Esophagus (tissue), 2 donors: ENCODE results near the gene ZFP42. TPM values are rescaled to one million over a fixed set of nuclear protein-coding genes. Genes with fewer than 3 reads are reported as not detected.

Source experiments
- H3K27ac ChIP-seq, 2 donors: one replicate each; pipeline ENCODE4 v1.5.1; 2013; ENCODE audit warnings: low read depth in 2 of 2, mild to moderate bottlenecking in 2 of 2, inconsistent platforms in 1 of 2, low read length in 1 of 2, moderate library complexity in 1 of 2
- H3K27me3 ChIP-seq, 2 donors: one replicate each; pipeline ENCODE4 v1.6.1; 2013; ENCODE audit warnings: low read length in 2 of 2, control low read depth in 1 of 2, mild to moderate bottlenecking in 1 of 2; ENCODE audit not compliant: insufficient read depth in 2 of 2, control insufficient read depth in 1 of 2
- H3K36me3 ChIP-seq, 2 donors: one replicate each; pipeline ENCODE4 v1.6.1; 2013; ENCODE audit warnings: low read length in 1 of 2; ENCODE audit not compliant: control insufficient read depth in 2 of 2, insufficient read depth in 2 of 2
- H3K4me1 ChIP-seq, 2 donors: one replicate each; pipeline ENCODE4 v1.6.1; 2013; ENCODE audit warnings: low read length in 1 of 2; ENCODE audit not compliant: control insufficient read depth in 2 of 2, insufficient read depth in 2 of 2
- H3K4me3 ChIP-seq, 2 donors: one replicate each; pipeline ENCODE4 v1.5.1; 2013; ENCODE audit warnings: low read length in 2 of 2, mild to moderate bottlenecking in 2 of 2, low read depth in 1 of 2, moderate library complexity in 1 of 2
- H3K9me3 ChIP-seq, 2 donors: one replicate each; pipeline ENCODE4 v1.6.1; 2013; ENCODE audit warnings: mild to moderate bottlenecking in 2 of 2, low read depth in 1 of 2, low read length in 1 of 2, moderate library complexity in 1 of 2; ENCODE audit not compliant: control insufficient read depth in 2 of 2, insufficient read depth in 1 of 2
- WGBS, 2 donors: extraction: QIAGEN DNeasy Blood & Tissue Kit; methylation state at CpG; one replicate each; pipeline ENCODE4 v1.1.7; 2013; 5-methylcytosine and 5-hydroxymethylcytosine counted together
- polyA plus RNA-seq, 2 donors: library from polyadenylated mRNA; stranded (reverse); fragments of 200-250 nt; gene quantifications; one replicate each; pipeline ENCODE4 v1.2.3, GENCODE V29; 2013
- donor health status: healthy with polysubstance abuse.
- donor health status: Bipolar disorder and iron deficiency.

The ZFP42 gene
- under 1 TPM in 1 of 2 donors, not detected in 1; 0.01 TPM for polyA plus RNA-seq

- peaks cover 0 to 3% of the 10 kb centered on the region in 2 donors for H3K9me3 ChIP-seq
- H3K4me3 ChIP-seq, result no peak within 1 kb of the TSS
- H3K27me3 ChIP-seq, result no peaks in the 10 kb centered on the region
- H3K27ac ChIP-seq, result no peak within 1 kb of the TSS
- H3K4me1 ChIP-seq, result no peaks in the 10 kb centered on the region
- 19 to 23% methylated on average over 58 of the region's 58 CpGs for whole genome bisulfite sequencing, 2 donors
- H3K36me3 ChIP-seq, result no peaks in the 10 kb centered on the region
Observed at GRCh38 chr4:187995322-187996207, at the start of gene ZFP42. ZFP42 (plus strand) TSS chr4:187995771; CDS start chr4:188002808, 7,037 bp downstream.

- H3K27ac ChIP-seq, result no peak overlapping the region
- no peaks in the 10 kb centered on the region for H3K4me1 ChIP-seq
- no peak overlapping the region for H3K4me3 ChIP-seq
- no peaks in the 10 kb centered on the region for H3K27me3 ChIP-seq
- no peaks in the 10 kb centered on the region for H3K9me3 ChIP-seq
- no peaks in the 10 kb centered on the region for H3K36me3 ChIP-seq
- 83 to 88% methylated on average over 2 of the region's 2 CpGs for WGBS, 2 donors
Observed at GRCh38 chr4:187961171-187961570, 34.4 kb upstream of the ZFP42 start.

GRCh38 chr4:187961961-187962360 lies 33.6 kb upstream of the ZFP42 start:
- H3K4me1 ChIP-seq, result no peaks in the 10 kb centered on the region
- no peaks in the 10 kb centered on the region for H3K36me3 ChIP-seq
- H3K9me3 ChIP-seq, result no peaks in the 10 kb centered on the region
- no peak overlapping the region for H3K4me3 ChIP-seq
- no peaks in the 10 kb centered on the region for H3K27me3 ChIP-seq
- 49 to 59% methylated on average over 2 of the region's 2 CpGs for WGBS, 2 donors
- H3K27ac ChIP-seq, result no peak overlapping the region

GRCh38 chr4:187962926-187963325 lies 32.6 kb upstream of the ZFP42 start:
- no peak overlapping the region for H3K27ac ChIP-seq
- no peak overlapping the region for H3K4me3 ChIP-seq
- H3K27me3 ChIP-seq, result no peaks in the 10 kb centered on the region
- H3K36me3 ChIP-seq, result no peaks in the 10 kb centered on the region
- WGBS, 2 donors, result 27 to 32% methylated on average over 3 of the region's 3 CpGs
- no peaks in the 10 kb centered on the region for H3K4me1 ChIP-seq
- no peaks in the 10 kb centered on the region for H3K9me3 ChIP-seq

GRCh38 chr4:187965726-187966125 lies 29.8 kb upstream of the ZFP42 start:
- Histone ChIP-seq H3K36me3 (no peaks in the 10 kb centered on the region), H3K27me3 (no peaks in the 10 kb centered on the region), H3K9me3 (no peaks in the 10 kb centered on the region), H3K4me3 (no peak overlapping the region), H3K4me1 (no peaks in the 10 kb centered on the region), H3K27ac (no peak overlapping the region)
- WGBS, 2 donors, result 84 to 91% methylated on average over 8 of the region's 8 CpGs

GRCh38 chr4:187972135-187972534 lies 23.4 kb upstream of the ZFP42 start:
- 71 to 86% methylated on average over 2 to 5 of the region's 5 CpGs for WGBS, 2 donors
- Histone ChIP-seq H3K27me3 (no peaks in the 10 kb centered on the region), H3K9me3 (no peaks in the 10 kb centered on the region), H3K4me3 (no peak overlapping the region), H3K27ac (no peak overlapping the region), H3K4me1 (no peaks in the 10 kb centered on the region), H3K36me3 (no peaks in the 10 kb centered on the region)

- Histone ChIP-seq H3K4me3 (no peak overlapping the region), H3K27ac (no peak overlapping the region), H3K9me3 (peaks cover 0 to 2% of the 10 kb centered on the region in 2 donors), H3K4me1 (no peaks in the 10 kb centered on the region), H3K36me3 (no peaks in the 10 kb centered on the region), H3K27me3 (no peaks in the 10 kb centered on the region)
- WGBS, 2 donors, result 91 to 95% methylated on average over 2 of the region's 2 CpGs
Observed at GRCh38 chr4:187983746-187984145, 11.8 kb upstream of the ZFP42 start.

GRCh38 chr4:187992971-187993370 lies 2.6 kb upstream of the ZFP42 start:
- no peak overlapping the region for H3K4me3 ChIP-seq
- no peaks in the 10 kb centered on the region for H3K4me1 ChIP-seq
- 75 to 83% methylated on average over 5 of the region's 5 CpGs for WGBS, 2 donors
- no peaks in the 10 kb centered on the region for H3K27me3 ChIP-seq
- H3K9me3 ChIP-seq, result peaks cover 0 to 3% of the 10 kb centered on the region in 2 donors
- no peaks in the 10 kb centered on the region for H3K36me3 ChIP-seq
- no peak overlapping the region for H3K27ac ChIP-seq

- no peak overlapping the region for H3K4me3 ChIP-seq
- WGBS, 2 donors, result 58 to 68% methylated on average over 6 of the region's 6 CpGs
- peaks cover 0 to 3% of the 10 kb centered on the region in 2 donors for H3K9me3 ChIP-seq
- no peaks in the 10 kb centered on the region for H3K4me1 ChIP-seq
- no peak overlapping the region for H3K27ac ChIP-seq
- no peaks in the 10 kb centered on the region for H3K27me3 ChIP-seq
- no peaks in the 10 kb centered on the region for H3K36me3 ChIP-seq
Observed at GRCh38 chr4:187993827-187994226, 1.7 kb upstream of the ZFP42 start.
